ENCODE data around the gene KCNQ1. TPM values are rescaled to one million over a fixed set of nuclear protein-coding genes. Genes with fewer than 3 reads are reported as not detected.

Gene KCNQ1
- total RNA-seq, 1 experiment from 2014 or later: 2.3 TPM

DNA sequence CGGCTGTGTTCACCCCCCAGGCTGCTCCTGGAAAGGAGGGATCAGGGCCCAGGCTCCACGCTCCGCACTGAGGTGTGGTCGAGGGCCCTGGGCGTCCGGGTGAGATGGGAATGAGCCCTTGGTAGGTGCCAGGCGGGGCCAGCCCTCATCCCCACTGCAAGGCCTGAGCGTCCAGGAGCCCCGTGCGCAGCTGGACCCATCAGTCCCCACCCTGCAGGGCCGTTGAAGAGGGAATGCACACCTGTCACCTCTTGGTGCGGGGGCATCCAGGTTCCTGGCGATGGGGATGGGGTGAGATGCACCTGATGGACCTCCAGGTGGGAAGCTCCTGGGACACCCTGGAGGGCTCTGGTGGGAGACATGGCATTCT is 72.2 kb downstream of the KCNQ1 start:
- H3K23me2 ChIP-seq (ENCODE audit: insufficient read length, low read depth, low read length, poor library complexity, severe bottlenecking): no peaks in the 10 kb centered on the region
- no peak overlapping the region for H2BK5ac ChIP-seq (ENCODE audit: insufficient read length, low read length)
- Mint-ChIP-seq H3K36me3 (ENCODE audit: insufficient read depth in 1 of 3, low read depth in 3 of 3) (no peaks in the 10 kb centered on the region), H3K27me3 (ENCODE audit: low read depth) (peaks cover 70% of the 10 kb centered on the region), H3K9me3 (no peaks in the 10 kb centered on the region), H3K4me1 (no peaks in the 10 kb centered on the region), H3K27ac (no peak overlapping the region), H3K4me3 (no peak overlapping the region)
- no peak overlapping the region; the same call in 1 of the 2 replicates for H3K14ac ChIP-seq (ENCODE audit: insufficient read depth, low read length)
- H3K4me1 ChIP-seq (ENCODE audit: insufficient read depth, low read length): no peaks in the 10 kb centered on the region
- no peak overlapping the region for H2BK12ac ChIP-seq (ENCODE audit: insufficient read length, low read depth, low read length)
- no peaks in the 10 kb centered on the region for H3K79me1 ChIP-seq (ENCODE audit: insufficient read depth, low read depth, low read length, poor library complexity, severe bottlenecking)
- no peak overlapping the region for H4K5ac ChIP-seq (ENCODE audit: insufficient read length, low read depth, low read length)
- no CpG with 5 or more reads among the region's 13 CpGs for WGBS (ENCODE audit: extremely low coverage, insufficient read length, low lambda C conversion rate)
- H4K20me1 ChIP-seq (ENCODE audit: control insufficient read depth, insufficient read depth, insufficient read length): no peaks in the 10 kb centered on the region
- H4K8ac ChIP-seq (replicated peaks; ENCODE audit: insufficient read length, low read depth, low read length): no peak overlapping the region
- H2BK120ac ChIP-seq (ENCODE audit: low read depth, low read length, poor library complexity, severe bottlenecking): no peak overlapping the region
- DNase-seq: peak; percentile 11
- no peak overlapping the region for H3K4ac ChIP-seq (ENCODE audit: low read depth, low read length)
- no peak overlapping the region for H3K23ac ChIP-seq (ENCODE audit: insufficient read length, low read depth, low read length)
- no peak overlapping the region for H3K9ac ChIP-seq (ENCODE audit: extremely low read depth, insufficient read length, low read length)
- no peak overlapping the region for H2AFZ ChIP-seq (ENCODE audit: low read length)
- H2BK15ac ChIP-seq (ENCODE audit: low read depth, low read length): no peak overlapping the region
- H3K27me3 ChIP-seq (ENCODE audit: insufficient read depth, low read length): peaks cover 2% of the 10 kb centered on the region; the same call in 1 of the 2 replicates
- no peak overlapping the region for H3K18ac ChIP-seq (ENCODE audit: insufficient read length, low read depth, low read length)
- TF ChIP-seq, protein P1, sequence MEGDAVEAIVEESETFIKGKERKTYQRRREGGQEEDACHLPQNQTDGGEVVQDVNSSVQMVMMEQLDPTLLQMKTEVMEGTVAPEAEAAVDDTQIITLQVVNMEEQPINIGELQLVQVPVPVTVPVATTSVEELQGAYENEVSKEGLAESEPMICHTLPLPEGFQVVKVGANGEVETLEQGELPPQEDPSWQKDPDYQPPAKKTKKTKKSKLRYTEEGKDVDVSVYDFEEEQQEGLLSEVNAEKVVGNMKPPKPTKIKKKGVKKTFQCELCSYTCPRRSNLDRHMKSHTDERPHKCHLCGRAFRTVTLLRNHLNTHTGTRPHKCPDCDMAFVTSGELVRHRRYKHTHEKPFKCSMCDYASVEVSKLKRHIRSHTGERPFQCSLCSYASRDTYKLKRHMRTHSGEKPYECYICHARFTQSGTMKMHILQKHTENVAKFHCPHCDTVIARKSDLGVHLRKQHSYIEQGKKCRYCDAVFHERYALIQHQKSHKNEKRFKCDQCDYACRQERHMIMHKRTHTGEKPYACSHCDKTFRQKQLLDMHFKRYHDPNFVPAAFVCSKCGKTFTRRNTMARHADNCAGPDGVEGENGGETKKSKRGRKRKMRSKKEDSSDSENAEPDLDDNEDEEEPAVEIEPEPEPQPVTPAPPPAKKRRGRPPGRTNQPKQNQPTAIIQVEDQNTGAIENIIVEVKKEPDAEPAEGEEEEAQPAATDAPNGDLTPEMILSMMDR (conservative IDR thresholded peaks at IDR 0.05): no peak
- no peak overlapping the region for H3T11ph ChIP-seq (ENCODE audit: low read length)
- H2AK5ac ChIP-seq (ENCODE audit: insufficient read length, low read length): no peak overlapping the region
- H4K91ac ChIP-seq (ENCODE audit: insufficient read length, low read depth, low read length): no peak overlapping the region
- H3K9me3 ChIP-seq (ENCODE audit: control insufficient read depth, low read depth, low read length): no peaks in the 10 kb centered on the region
- H2BK20ac ChIP-seq (ENCODE audit: low read depth, low read length, poor library complexity, severe bottlenecking): no peak overlapping the region
- no peak overlapping the region for H3K27ac ChIP-seq (ENCODE audit: insufficient read length, low read depth, low read length)
- no peak overlapping the region for H3K4me2 ChIP-seq (ENCODE audit: insufficient read depth, insufficient read length, low read length)
- no peak overlapping the region for H3K56ac ChIP-seq (ENCODE audit: insufficient read length, low read depth, low read length)
- H3K79me2 ChIP-seq (ENCODE audit: insufficient read depth, low read length): no peaks in the 10 kb centered on the region

Data from H9 (cell line).